HG03196 (cell line): Measurements from ENCODE around the gene CCL28.
"Not testable (repeated sequence)": the region's sequence is repeated elsewhere in the genome, so short reads cannot be mapped to it uniquely, and the experiment has no call there.

Experiments
- ATAC-seq: cut with Tn5 transposase; IDR thresholded peaks from one replicate; pipeline ENCODE4 v1.9.1; 2021; ENCODE audit not compliant: unreplicated experiment

The CCL28 gene

GRCh38 chr5:43412156-43412555 is at the start of gene CCL28:
Gene CCL28 (minus strand): TSS chr5:43412391. CDS start chr5:43412316, 75 bp downstream.
- ATAC-seq, result no peak

GRCh38 chr5:43461066-43461465 is 48.9 kb upstream of the CCL28 start:
- ATAC-seq, result no peak

GRCh38 chr5:43456556-43456955 is 44.4 kb upstream of the CCL28 start:
- no peak for ATAC-seq

- ATAC-seq, result not testable (repeated sequence)
Observed at GRCh38 chr5:43441575-43441974, 29.4 kb upstream of the CCL28 start.

- no peak for ATAC-seq
Observed at GRCh38 chr5:43437062-43437660, 25.0 kb upstream of the CCL28 start.

- no peak for ATAC-seq
Observed at GRCh38 chr5:43433382-43433781, 21.2 kb upstream of the CCL28 start.

GRCh38 chr5:43432486-43433375 is 20.5 kb upstream of the CCL28 start:
- ATAC-seq, result no peak

GRCh38 chr5:43429706-43430105 is 17.5 kb upstream of the CCL28 start:
- no peak for ATAC-seq

- ATAC-seq, result no peak
Observed at GRCh38 chr5:43429016-43429415, 16.8 kb upstream of the CCL28 start.

- no peak for ATAC-seq
Observed at GRCh38 chr5:43427306-43427705, 15.1 kb upstream of the CCL28 start.

GRCh38 chr5:43425983-43426382 is 13.8 kb upstream of the CCL28 start:
- ATAC-seq, result no peak

- ATAC-seq, result not testable (repeated sequence)
Observed at GRCh38 chr5:43423086-43423485, 10.9 kb upstream of the CCL28 start.

- ATAC-seq, result no peak
Observed at GRCh38 chr5:43422143-43422542, 10.0 kb upstream of the CCL28 start.

- ATAC-seq, result no peak
Observed at GRCh38 chr5:43421450-43422133, 9.4 kb upstream of the CCL28 start.

- ATAC-seq, result no peak
Observed at GRCh38 chr5:43420241-43420640, 8.1 kb upstream of the CCL28 start.

- no peak for ATAC-seq
Observed at GRCh38 chr5:43418561-43418960, 6.4 kb upstream of the CCL28 start.

GRCh38 chr5:43416803-43417394 is 4.7 kb upstream of the CCL28 start:
- ATAC-seq, result no peak

GRCh38 chr5:43415935-43416802 is 4.0 kb upstream of the CCL28 start:
- ATAC-seq, result no peak

GRCh38 chr5:43413966-43414365 is 1.8 kb upstream of the CCL28 start:
- ATAC-seq, result no peak

- no peak for ATAC-seq
Observed at GRCh38 chr5:43412644-43413043, 453 bp upstream of the CCL28 start.
